ENCODE results near the gene SGCD. TPM values are rescaled to one million over a fixed set of nuclear protein-coding genes. Genes with fewer than 3 reads are reported as not detected.
"Not testable (repeated sequence)": the region's sequence is repeated elsewhere in the genome, so short reads cannot be mapped to it uniquely, and the experiment has no call there.

Gene SGCD
- total RNA-seq, 1 donor from 2014 or later, result 32.9 TPM

- DNase-seq (ENCODE audit: low spot score) (no peak), ATAC-seq (no peak)
- intact Hi-C loops (cut with DNase I), result no loop called here
Measured at GRCh38 chr5:156655732-156656131, 328.8 kb downstream of the SGCD start.

DNA sequence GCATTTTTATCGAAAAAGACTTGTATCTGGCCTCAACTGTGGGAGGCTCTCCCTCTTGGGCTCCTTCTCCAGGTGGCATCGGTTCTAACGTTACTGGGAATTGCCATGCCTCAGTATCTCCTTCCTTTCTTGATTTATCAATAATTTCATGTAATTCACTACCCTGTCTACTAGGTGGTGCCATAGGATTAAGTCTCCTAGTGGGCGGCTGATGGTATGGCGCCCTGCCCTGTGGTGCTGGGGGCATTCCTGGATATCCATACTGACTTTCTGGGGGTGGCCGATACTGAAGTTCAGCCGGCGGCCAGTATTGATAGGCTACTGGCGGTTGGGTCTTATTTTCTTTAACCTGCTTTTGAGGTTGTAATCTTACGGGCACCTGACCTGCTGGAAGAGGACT is 337.9 kb downstream of the SGCD start:
- DNase-seq (ENCODE audit: low spot score); intact Hi-C loops (cut with DNase I); ATAC-seq: not testable (repeated sequence)

- ATAC-seq; DNase-seq (ENCODE audit: low spot score); intact Hi-C loops (cut with DNase I): not testable (repeated sequence)
Measured at GRCh38 chr5:156666686-156667085, 339.7 kb downstream of the SGCD start.

DNA sequence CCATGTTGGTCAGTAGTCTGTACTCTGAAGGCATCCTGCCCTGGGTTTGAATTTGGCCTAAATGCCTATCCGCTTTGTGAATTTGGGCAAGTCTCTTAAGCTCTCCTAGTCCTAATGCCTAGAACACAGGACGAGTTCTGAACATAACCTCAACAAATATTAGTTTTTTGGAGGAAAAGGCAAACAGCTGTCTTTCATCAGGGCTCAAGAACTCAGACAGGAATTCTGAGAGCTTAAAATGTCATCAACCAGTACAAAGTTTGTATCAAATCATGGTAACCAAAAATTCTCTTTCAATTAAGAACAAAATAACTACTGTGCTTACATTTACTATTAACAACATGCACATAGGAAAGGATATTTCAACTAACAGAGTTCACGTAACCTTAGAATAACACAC is 340.7 kb downstream of the SGCD start:
- ATAC-seq, result no peak
- intact Hi-C loops (cut with DNase I), result no loop called here
- no peak for DNase-seq (ENCODE audit: low spot score)

GRCh38 chr5:156669416-156669815 is 342.5 kb downstream of the SGCD start:
- ATAC-seq, result no peak
- no peak for DNase-seq (ENCODE audit: low spot score)
- intact Hi-C loops (cut with DNase I), result no loop called here

- no peak for DNase-seq (ENCODE audit: low spot score)
- intact Hi-C loops (cut with DNase I), result no loop called here
- no peak for ATAC-seq
Measured at GRCh38 chr5:156670615-156671014, 343.7 kb downstream of the SGCD start.

DNA sequence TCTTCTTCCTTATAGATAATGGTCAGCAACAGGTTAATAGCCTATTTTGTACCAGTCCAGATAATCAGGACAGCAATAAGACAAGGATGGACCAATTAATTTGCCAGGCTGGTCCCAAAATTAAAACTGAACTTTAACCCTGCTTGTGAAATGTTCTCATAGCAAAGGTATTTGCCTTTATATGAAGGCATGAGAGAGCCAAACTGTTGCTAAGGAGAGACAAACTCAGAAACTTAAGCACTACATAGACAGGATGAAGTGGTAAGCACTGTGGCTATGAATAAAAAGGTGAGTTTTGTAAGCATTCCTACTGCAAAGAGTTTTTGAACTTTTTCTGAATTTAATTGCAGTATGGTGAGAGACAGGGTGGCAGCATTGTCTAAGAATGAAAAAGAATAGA is 348.4 kb downstream of the SGCD start:
- intact Hi-C loops (cut with DNase I), result no loop called here
- ATAC-seq (no peak), DNase-seq (ENCODE audit: low spot score) (no peak)

GRCh38 chr5:156677963-156678362 is 351.0 kb downstream of the SGCD start:
- no peak for ATAC-seq
- intact Hi-C loops (cut with DNase I), result no loop called here
- DNase-seq (ENCODE audit: low spot score), result no peak

- DNase-seq (ENCODE audit: low spot score) (no peak), ATAC-seq (no peak)
- intact Hi-C loops (cut with DNase I), result no loop called here
Measured at GRCh38 chr5:156678484-156678883, 351.5 kb downstream of the SGCD start.

DNA sequence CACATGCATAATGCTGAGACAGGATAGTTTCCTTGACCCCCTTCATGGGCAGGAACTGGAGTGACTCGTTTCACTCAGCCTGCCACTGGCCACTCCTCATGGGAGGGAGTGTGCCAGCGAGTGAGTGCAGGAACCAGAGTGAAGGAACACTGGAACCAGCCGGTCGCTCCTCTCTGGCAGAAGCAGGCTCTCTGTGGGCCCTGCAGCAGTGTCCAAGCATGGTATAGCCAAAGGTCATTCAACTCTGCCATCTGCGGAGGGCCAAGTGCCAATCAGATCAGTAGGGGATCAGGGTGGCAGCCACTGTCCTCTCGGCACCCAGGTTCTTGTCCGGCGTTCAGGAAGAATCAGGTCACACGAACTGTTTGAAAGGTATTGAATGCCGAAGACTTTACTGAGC is 353.9 kb downstream of the SGCD start:
- intact Hi-C loops (cut with DNase I), result no loop called here
- ATAC-seq (no peak), DNase-seq (ENCODE audit: low spot score) (no peak)

DNA sequence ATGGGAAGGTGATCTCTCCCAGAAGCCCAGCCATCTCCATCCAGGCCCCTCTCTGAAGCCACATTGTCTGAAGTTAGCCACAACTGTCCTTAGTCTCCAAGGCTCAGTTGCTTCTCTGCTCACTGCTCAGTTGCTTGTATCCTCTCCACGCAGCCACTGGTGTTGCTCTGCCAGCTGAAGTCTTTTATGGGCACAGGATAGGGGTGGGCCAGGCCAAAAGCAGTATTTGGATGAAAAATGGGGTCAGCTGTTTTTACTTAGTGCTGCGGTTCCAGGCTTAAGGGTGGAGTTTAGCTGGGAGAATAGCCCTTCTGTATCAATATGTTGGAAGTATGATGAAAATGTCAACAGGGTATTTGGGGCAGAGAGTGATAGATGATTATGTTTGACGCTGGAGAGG is 354.3 kb downstream of the SGCD start:
- no peak for DNase-seq (ENCODE audit: low spot score)
- intact Hi-C loops (cut with DNase I), result no loop called here

GRCh38 chr5:156682971-156683370 is 356.0 kb downstream of the SGCD start:
- ATAC-seq (no peak), DNase-seq (ENCODE audit: low spot score) (no peak)
- intact Hi-C loops (cut with DNase I), result no loop called here

More for the DNA sequence above, 354.3 kb downstream of the SGCD start:
- no peak for ATAC-seq

DNA sequence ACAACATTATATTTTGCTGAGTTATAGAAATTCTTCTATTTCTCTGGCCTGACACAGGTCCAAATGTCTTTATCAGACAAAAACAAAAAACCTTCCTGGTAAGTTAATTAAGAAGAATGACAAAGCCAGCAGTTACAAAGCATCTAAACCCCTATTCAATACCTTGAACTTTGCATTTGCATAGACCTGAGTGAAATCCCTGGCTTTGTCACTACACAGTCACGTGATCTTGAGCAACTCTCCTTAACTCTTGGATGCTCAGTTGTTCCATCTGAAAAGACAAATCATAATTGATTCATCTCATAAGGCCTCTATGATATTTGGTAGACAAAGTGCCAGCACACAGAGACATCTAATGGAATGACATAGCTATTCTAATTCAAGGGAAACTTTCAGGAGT is 356.5 kb downstream of the SGCD start:
- intact Hi-C loops (cut with DNase I), result no loop called here
- ATAC-seq (no peak), DNase-seq (ENCODE audit: low spot score) (no peak)

GRCh38 chr5:156684216-156684615 is 357.3 kb downstream of the SGCD start:
- ATAC-seq (no peak), DNase-seq (ENCODE audit: low spot score) (no peak)
- intact Hi-C loops (cut with DNase I), result no loop called here

GRCh38 chr5:156685481-156685880 is 358.5 kb downstream of the SGCD start:
- intact Hi-C loops (cut with DNase I), result no loop called here
- no peak for ATAC-seq

GRCh38 chr5:156686380-156686779 is 359.4 kb downstream of the SGCD start:
- ATAC-seq (no peak), DNase-seq (ENCODE audit: low spot score) (no peak)
- intact Hi-C loops (cut with DNase I), result no loop called here

More at GRCh38 chr5:156685481-156685880, 358.5 kb downstream of the SGCD start:
- no peak for DNase-seq (ENCODE audit: low spot score)

- no peak for ATAC-seq
Measured at GRCh38 chr5:156686796-156687195, 359.8 kb downstream of the SGCD start.

DNA sequence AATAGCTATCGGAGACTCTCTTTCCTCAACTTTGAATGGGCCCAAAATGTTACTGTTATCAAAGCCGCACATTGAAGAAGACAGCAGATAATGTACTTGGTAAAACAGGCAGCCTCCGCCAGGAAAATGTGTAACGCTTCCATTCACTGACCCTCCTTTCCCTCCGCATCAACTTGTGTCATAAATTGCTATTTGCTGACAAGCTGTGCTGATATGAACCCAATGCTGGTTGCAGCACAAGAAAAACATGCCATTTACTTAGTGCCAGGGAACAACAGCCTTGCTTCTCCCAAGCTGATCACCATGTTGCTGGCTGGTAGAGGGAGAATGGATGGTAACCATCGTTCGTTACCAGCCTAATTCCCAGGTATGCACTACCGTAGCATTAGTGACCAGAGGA is 360.6 kb downstream of the SGCD start:
- DNase-seq (ENCODE audit: low spot score) (no peak), ATAC-seq (no peak)
- intact Hi-C loops (cut with DNase I), result no loop called here

More at GRCh38 chr5:156686796-156687195, 359.8 kb downstream of the SGCD start:
- DNase-seq (ENCODE audit: low spot score), result no peak
- intact Hi-C loops (cut with DNase I), result no loop called here

- intact Hi-C loops (cut with DNase I), result no loop called here
- ATAC-seq (no peak), DNase-seq (ENCODE audit: low spot score) (no peak)
Measured at GRCh38 chr5:156691572-156691971, 364.6 kb downstream of the SGCD start.

DNA sequence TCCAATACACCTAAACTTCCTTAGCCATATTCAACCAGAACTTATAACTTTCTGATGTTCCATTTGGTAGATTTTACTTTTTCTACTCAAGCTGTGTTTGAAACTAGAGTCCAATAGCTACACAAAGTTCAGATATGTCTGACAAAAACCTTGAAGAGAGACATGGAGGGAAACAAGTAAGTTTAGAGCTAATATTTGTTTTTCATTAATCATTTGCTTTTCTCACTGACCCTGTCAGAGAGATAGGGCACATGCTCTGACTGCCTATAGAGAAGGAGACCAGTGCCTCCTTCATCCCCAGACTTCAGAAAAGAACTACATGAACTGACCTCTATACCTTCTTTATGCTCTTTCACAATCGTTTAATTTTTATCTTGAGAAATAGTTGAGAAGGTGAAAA is 366.1 kb downstream of the SGCD start:
- intact Hi-C loops (cut with DNase I), result no loop called here
- ATAC-seq, result no peak
- DNase-seq (ENCODE audit: low spot score), result no peak

GRCh38 chr5:156694598-156694997 is 367.6 kb downstream of the SGCD start:
- DNase-seq (ENCODE audit: low spot score) (no peak), ATAC-seq (no peak)
- intact Hi-C loops (cut with DNase I), result no loop called here

- DNase-seq (ENCODE audit: low spot score), result no peak
- intact Hi-C loops (cut with DNase I), result no loop called here
- ATAC-seq, result no peak
Measured at GRCh38 chr5:156695774-156696173, 368.8 kb downstream of the SGCD start.

Measured in sciatic nerve (tissue), 2 donors.